EH (cell line): ENCODE data around the gene SMG1.
A peak's percentile ranks its signal among the peaks of the same experiment; 100 is the strongest.
"Not testable (repeated sequence)": the region's sequence is repeated elsewhere in the genome, so short reads cannot be mapped to it uniquely, and the experiment has no call there.

Experiments
- DNase-seq: peaks from one replicate; pipeline ENCODE4 v3.0.0-alpha.2; 2015; ENCODE audit warnings: low read depth

Gene SMG1

GRCh38 chr16:18800293-18800692, 125.9 kb downstream of the SMG1 start:
- peak; percentile 9 for DNase-seq

GRCh38 chr16:18799500-18799899, 126.7 kb downstream of the SMG1 start:
- no peak for DNase-seq

- no peak for DNase-seq
These were observed 128.5 kb downstream of the SMG1 start for GRCh38 chr16:18797746-18798145.

GRCh38 chr16:18796377-18796776, 129.8 kb downstream of the SMG1 start:
- DNase-seq, result peak; percentile 14

GRCh38 chr16:18792836-18793433, 133.3 kb downstream of the SMG1 start:
- DNase-seq, result peak; percentile 36

GRCh38 chr16:18789850-18790706, 136.1 kb downstream of the SMG1 start, which contains the start of gene RPS15A:
Gene RPS15A (minus strand): TSS chr16:18790334. CDS start chr16:18789113, 1,221 bp downstream.
- DNase-seq, result peak; percentile 98

- no peak for DNase-seq
These were observed 136.7 kb downstream of the SMG1 start for GRCh38 chr16:18789515-18789849.

GRCh38 chr16:18788828-18789514, 137.2 kb downstream of the SMG1 start:
- peak; percentile 21 for DNase-seq

GRCh38 chr16:18784917-18785623, 141.1 kb downstream of the SMG1 start:
- no peak for DNase-seq

GRCh38 chr16:18783430-18784341, 142.5 kb downstream of the SMG1 start:
- DNase-seq, result no peak

GRCh38 chr16:18782697-18783429, 143.3 kb downstream of the SMG1 start:
- DNase-seq, result no peak

- not testable (repeated sequence) for DNase-seq
These were observed 145.0 kb downstream of the SMG1 start for GRCh38 chr16:18781232-18781631.

GRCh38 chr16:18780460-18781026, 145.7 kb downstream of the SMG1 start:
- DNase-seq, result not testable (repeated sequence)

- DNase-seq, result not testable (repeated sequence)
These were observed 148.5 kb downstream of the SMG1 start for GRCh38 chr16:18777664-18778063.

- not testable (repeated sequence) for DNase-seq
These were observed 149.9 kb downstream of the SMG1 start for GRCh38 chr16:18776334-18776733.

GRCh38 chr16:18774651-18775050, 151.6 kb downstream of the SMG1 start:
- not testable (repeated sequence) for DNase-seq

GRCh38 chr16:18772171-18772570, 154.0 kb downstream of the SMG1 start:
- not testable (repeated sequence) for DNase-seq

- not testable (repeated sequence) for DNase-seq
These were observed 155.8 kb downstream of the SMG1 start for GRCh38 chr16:18770336-18770962.

- not testable (repeated sequence) for DNase-seq
These were observed 159.0 kb downstream of the SMG1 start for GRCh38 chr16:18767217-18767616.
